SK-N-SH treated with all-trans-retinoic acid at 6 μM for 48 hours (cell line): ENCODE data around the gene FGFRL1.

ENCODE experiments used
- ATAC-seq: fragments of 200-7000 bp; cut with Tn5 transposase; 3 replicates; pipeline ENCODE4 v1.9.1; 2020; ENCODE audit warnings: mild to moderate bottlenecking, moderate library complexity
- ARNTL ChIP-seq: fragments of 450-650 bp; formaldehyde crosslinking; IDR thresholded peaks from 2 replicates; pipeline ENCODE4 v1.5.0; 2020; ENCODE audit warnings: low read depth, mild to moderate bottlenecking, moderate library complexity, borderline replicate concordance
- BACH2 ChIP-seq: fragments of 250-450 bp; sonication (Bioruptor Pico); IDR thresholded peaks from 2 replicates; pipeline ENCODE4 v1.9.0; 2021; ENCODE audit warnings: mild to moderate bottlenecking, borderline replicate concordance
- CREB5 ChIP-seq: fragments of 250-450 bp; sonication (Bioruptor Pico); IDR thresholded peaks from 2 replicates; pipeline ENCODE4 v1.5.1; 2020; ENCODE audit warnings: low read depth, mild to moderate bottlenecking, moderate library complexity
- GLIS3 ChIP-seq: fragments of 250-450 bp; sonication (Bioruptor Pico); IDR thresholded peaks from 2 replicates; pipeline ENCODE4 v1.5.0; 2020; ENCODE audit warnings: mild to moderate bottlenecking, moderate library complexity
- ISL1 ChIP-seq: fragments of 250-450 bp; sonication (Bioruptor Pico); IDR thresholded peaks from 2 replicates; pipeline ENCODE4 v2.1.2; 2022; ENCODE audit warnings: mild to moderate bottlenecking, moderate library complexity
- PATZ1 ChIP-seq: fragments of 250-450 bp; sonication (Bioruptor Pico); IDR thresholded peaks from 2 replicates; pipeline ENCODE4 v1.8.0; 2020; ENCODE audit warnings: mild to moderate bottlenecking, moderate library complexity, borderline replicate concordance
- PPARA ChIP-seq: fragments of 250-450 bp; sonication (Bioruptor Pico); IDR thresholded peaks from 2 replicates; pipeline ENCODE4 v1.5.0; 2020; ENCODE audit warnings: mild to moderate bottlenecking, borderline replicate concordance
- RARB ChIP-seq: fragments of 250-450 bp; sonication (Bioruptor Pico); IDR thresholded peaks from 2 replicates; pipeline ENCODE4 v1.8.0; 2021; ENCODE audit warnings: mild to moderate bottlenecking, moderate library complexity
- TCF4 ChIP-seq: fragments of 250-450 bp; sonication (Bioruptor Pico); IDR thresholded peaks from 2 replicates; pipeline ENCODE4 v1.8.0; 2021; ENCODE audit warnings: mild to moderate bottlenecking, moderate library complexity, borderline replicate concordance
- TOX ChIP-seq: fragments of 250-450 bp; sonication (Bioruptor Pico); IDR thresholded peaks from 2 replicates; pipeline ENCODE4 v1.8.0; 2021; ENCODE audit warnings: mild to moderate bottlenecking, moderate library complexity, borderline replicate concordance
- TSHZ2 ChIP-seq: fragments of 250-450 bp; sonication (Bioruptor Pico); IDR thresholded peaks from 2 replicates; pipeline ENCODE4 v1.5.0; 2020; ENCODE audit warnings: mild to moderate bottlenecking, moderate library complexity
- ZC3H10 ChIP-seq: fragments of 250-450 bp; sonication (Bioruptor Pico); IDR thresholded peaks from 2 replicates; pipeline ENCODE4 v1.5.1; 2021; ENCODE audit warnings: mild to moderate bottlenecking, moderate library complexity
- ZFP3 ChIP-seq: fragments of 250-450 bp; sonication (Bioruptor Pico); IDR thresholded peaks from 2 replicates; pipeline ENCODE4 v1.5.0; 2020; ENCODE audit warnings: mild to moderate bottlenecking, moderate library complexity
- ZFP30 ChIP-seq: fragments of 450-650 bp; formaldehyde crosslinking; IDR thresholded peaks from 2 replicates; pipeline ENCODE4 v1.5.0; 2022; ENCODE audit warnings: mild to moderate bottlenecking, moderate library complexity
- ZNF70 ChIP-seq: fragments of 450-650 bp; formaldehyde crosslinking; IDR thresholded peaks from 2 replicates; pipeline ENCODE4 v1.5.0; 2020; ENCODE audit warnings: mild to moderate bottlenecking, moderate library complexity

FGFRL1 gene

GRCh38 chr4:1009542-1010394 lies 1.7 kb upstream of the FGFRL1 start:
- TF ChIP-seq ZFP3 (CRISPR knock-in tag) = no peak
- TF ChIP-seq BACH2 (CRISPR knock-in tag) = no peak
- no peak for TF ChIP-seq PPARA (CRISPR knock-in tag)
- no peak for TF ChIP-seq GLIS3 (CRISPR knock-in tag)
- no peak for TF ChIP-seq ISL1 (CRISPR knock-in tag)
- peak; percentile 39 for ATAC-seq

GRCh38 chr4:1010395-1011021 lies 918 bp upstream of the FGFRL1 start:
- no peak for TF ChIP-seq CREB5 (CRISPR knock-in tag)
- TF ChIP-seq TSHZ2 = no peak
- no peak for TF ChIP-seq ZFP30
- TF ChIP-seq ARNTL = no peak
- no peak for TF ChIP-seq TOX
- TF ChIP-seq TCF4 = no peak
- no peak for TF ChIP-seq PPARA (CRISPR knock-in tag)
- TF ChIP-seq ZC3H10 (CRISPR knock-in tag) = no peak
- no peak for TF ChIP-seq PATZ1 (CRISPR knock-in tag)
- no peak for TF ChIP-seq ISL1 (CRISPR knock-in tag)
- ATAC-seq = peak; percentile 42

GRCh38 chr4:1011666-1012033 lies 224 bp downstream of the FGFRL1 start:
- ATAC-seq = no peak
- TF ChIP-seq RARB (CRISPR knock-in tag) (no peak), ISL1 (CRISPR knock-in tag) (no peak), ZFP3 (CRISPR knock-in tag) (no peak), ZNF70 (CRISPR knock-in tag) (no peak), TCF4 (no peak), TSHZ2 (no peak), ZC3H10 (CRISPR knock-in tag) (no peak), ARNTL (no peak), BACH2 (CRISPR knock-in tag) (no peak)

- no peak for ATAC-seq
- TF ChIP-seq PATZ1 (CRISPR knock-in tag) (peak; percentile 55; the same call in 1 of the 2 replicates), RARB (CRISPR knock-in tag) (no peak)
These were observed 761 bp downstream of the FGFRL1 start for GRCh38 chr4:1012034-1012739.
